H1 (cell line): Measurements from ENCODE around the gene RPL39L. TPM values are rescaled to one million over a fixed set of nuclear protein-coding genes. Genes with fewer than 3 reads are reported as not detected.

Experiments
- CTCF ChIA-PET: fragments of 300-600 bp; sonication (Branson Sonifier 250); formaldehyde crosslinking; loops from one replicate; lab custom pipeline; 2021; ENCODE audit not compliant: partially characterized antibody; lab: Charles Lee
- POLR2A ChIA-PET: fragments of 300-600 bp; sonication (Branson Sonifier 250); formaldehyde crosslinking; loops from one replicate; lab custom pipeline; 2021; ENCODE audit warnings: inconsistent platforms; ENCODE audit not compliant: partially characterized antibody; lab: Charles Lee
- DNase-seq, 2 experiments: peaks; one replicate each; pipeline versions ENCODE4 v3.0.0 to v3.0.0-alpha.2; 2010 to 2022; ENCODE audit warnings: low spot score in 2 of 2, low read depth in 1 of 2, mixed read lengths in 1 of 2
- FAIRE-seq: peaks from 2 replicates; lab custom pipeline; 2011; peaks lifted over from hg19 to GRCh38; lab: Jason Lieb, UNC
- H2AFZ ChIP-seq: 2 replicates; pipeline ENCODE4 v1.8.1; 2012; ENCODE audit warnings: low read length, inconsistent platforms
- H2AK5ac ChIP-seq: 2 replicates; pipeline ENCODE4 v1.6.1; 2013; ENCODE audit warnings: low read depth, low read length
- H2BK120ac ChIP-seq: replicated peaks from 2 replicates; pipeline ENCODE3; 2013; ENCODE audit warnings: low read depth, low read length, inconsistent platforms
- H2BK12ac ChIP-seq: 2 replicates; pipeline ENCODE4 v1.6.1; 2013; ENCODE audit warnings: low read depth, low read length
- H2BK15ac ChIP-seq: 2 replicates; pipeline ENCODE4 v1.6.1; 2013; ENCODE audit warnings: low read length
- H2BK20ac ChIP-seq: 2 replicates; pipeline ENCODE4 v1.6.1; 2013; ENCODE audit warnings: low read length
- H2BK5ac ChIP-seq: 2 replicates; pipeline ENCODE4 v1.6.1; 2013; ENCODE audit warnings: low read depth, low read length
- H3K14ac ChIP-seq: 2 replicates; pipeline ENCODE4 v1.6.1; 2013; ENCODE audit warnings: inconsistent platforms; ENCODE audit not compliant: insufficient read length
- H3K18ac ChIP-seq: 2 replicates; pipeline ENCODE4 v1.6.1; 2013; ENCODE audit warnings: low read length; ENCODE audit errors: extremely low read depth
- H3K23ac ChIP-seq: 2 replicates; pipeline ENCODE4 v1.6.1; 2013; ENCODE audit warnings: inconsistent platforms; ENCODE audit not compliant: insufficient read length
- H3K23me2 ChIP-seq: 2 replicates; pipeline ENCODE4 v1.6.1; 2013; ENCODE audit warnings: low read depth, low read length
- H3K27ac ChIP-seq: 2 replicates; pipeline ENCODE4 v1.6.1; 2011; ENCODE audit warnings: low read depth, low read length, inconsistent platforms
- H3K27me3 ChIP-seq, 4 experiments: replicated peaks in 1 of 4; 1 replicate in 1 of 4; 2 replicates in 3 of 4; pipeline versions ENCODE4 v1.6.1 to v1.8.1; 2011 to 2013; ENCODE audit warnings: low read length in 3 of 4, mild to moderate bottlenecking in 3 of 4, inconsistent platforms in 2 of 4, mixed read lengths in 2 of 4, moderate library complexity in 1 of 4; ENCODE audit not compliant: control insufficient read depth in 3 of 4, insufficient read depth in 3 of 4; ENCODE audit errors: extremely low read depth in 1 of 4
- H3K36me3 ChIP-seq, 4 experiments: 2 replicates each; pipeline versions ENCODE4 v1.6.1 to v1.8.1; 2011 to 2013; ENCODE audit warnings: mild to moderate bottlenecking in 4 of 4, low read length in 3 of 4, moderate library complexity in 2 of 4, control low read depth in 1 of 4, inconsistent platforms in 1 of 4; ENCODE audit not compliant: insufficient read depth in 4 of 4, control insufficient read depth in 2 of 4
- H3K4ac ChIP-seq: replicated peaks from 2 replicates; pipeline ENCODE3; 2013; ENCODE audit warnings: low read length, low read depth, mixed read lengths, inconsistent platforms; ENCODE audit not compliant: insufficient read length
- H3K4me1 ChIP-seq, 4 experiments: replicated peaks in 1 of 4; 1 replicate in 1 of 4; 2 replicates in 3 of 4; pipeline versions ENCODE4 v1.6.1 to v1.8.1; 2011 to 2013; ENCODE audit warnings: low read length in 3 of 4, inconsistent platforms in 2 of 4, mixed read lengths in 1 of 4; ENCODE audit not compliant: insufficient read depth in 4 of 4, control insufficient read depth in 3 of 4
- H3K4me2 ChIP-seq, 2 experiments: 2 replicates each; pipeline versions ENCODE4 v1.6.1 to v1.8.1; 2011 to 2013; ENCODE audit warnings: low read depth in 2 of 2, low read length in 2 of 2, control low read depth in 1 of 2, inconsistent platforms in 1 of 2, mild to moderate bottlenecking in 1 of 2; ENCODE audit not compliant: insufficient read depth in 1 of 2
- H3K4me3 ChIP-seq, 4 experiments: fragments of 200-600, 300-600 bp in 1 of 4; sonication (generic), shearing (Covaris generic), sonication (Bioruptor Twin) in 1 of 4; 2 replicates each; pipeline versions ENCODE4 v1.5.1 to v1.8.1; 2011 to 2016; ENCODE audit warnings: low read length in 4 of 4, low read depth in 3 of 4, control low read depth in 2 of 4, inconsistent platforms in 2 of 4, mild to moderate bottlenecking in 2 of 4, mixed read lengths in 1 of 4, moderate library complexity in 1 of 4; ENCODE audit not compliant: insufficient read depth in 2 of 4; ENCODE audit errors: extremely low read depth in 1 of 4
- H3K56ac ChIP-seq: replicated peaks from 2 replicates; pipeline ENCODE3; 2013; ENCODE audit warnings: low read depth, mild to moderate bottlenecking, mixed read lengths, low read length, inconsistent platforms; ENCODE audit not compliant: insufficient read length
- H3K79me1 ChIP-seq: 2 replicates; pipeline ENCODE4 v1.6.1; 2013; ENCODE audit warnings: low read depth, low read length, control low read depth
- H3K79me2 ChIP-seq, 2 experiments: 2 replicates each; pipeline versions ENCODE4 v1.6.1 to v1.8.1; 2012 to 2013; ENCODE audit warnings: low read length in 2 of 2, mild to moderate bottlenecking in 2 of 2, inconsistent platforms in 1 of 2; ENCODE audit not compliant: insufficient read depth in 2 of 2, control insufficient read depth in 1 of 2
- H3K9ac ChIP-seq, 4 experiments: replicated peaks in 1 of 4; 1 replicate in 1 of 4; 2 replicates in 3 of 4; pipeline versions ENCODE4 v1.6.1 to v1.8.1; 2011 to 2013; ENCODE audit warnings: low read depth in 3 of 4, low read length in 3 of 4, control low read depth in 2 of 4, mild to moderate bottlenecking in 2 of 4, moderate library complexity in 2 of 4, inconsistent platforms in 1 of 4; ENCODE audit errors: extremely low read depth in 1 of 4
- H3K9me3 ChIP-seq, 2 experiments: 2 replicates each; pipeline versions ENCODE4 v1.6.1 to v1.8.1; 2012 to 2013; ENCODE audit warnings: mild to moderate bottlenecking in 2 of 2, moderate library complexity in 2 of 2, control low read depth in 1 of 2, inconsistent platforms in 1 of 2, low read depth in 1 of 2, low read length in 1 of 2, mixed read lengths in 1 of 2; ENCODE audit not compliant: insufficient read depth in 2 of 2
- H4K20me1 ChIP-seq, 2 experiments: replicated peaks in 1 of 2; 2 replicates each; pipeline versions ENCODE3 to v1.8.1; 2011 to 2013; ENCODE audit warnings: inconsistent platforms in 2 of 2, low read length in 2 of 2, mild to moderate bottlenecking in 1 of 2; ENCODE audit not compliant: insufficient read depth in 2 of 2, control insufficient read depth in 1 of 2
- H4K5ac ChIP-seq: 2 replicates; pipeline ENCODE4 v1.6.1; 2013; ENCODE audit warnings: low read length, low read depth, mixed read lengths, inconsistent platforms; ENCODE audit not compliant: insufficient read length
- H4K8ac ChIP-seq: 2 replicates; pipeline ENCODE4 v1.8.0; 2013; ENCODE audit warnings: mild to moderate bottlenecking, moderate library complexity, low read length, inconsistent platforms; ENCODE audit not compliant: insufficient read depth; ENCODE audit errors: extremely low read depth
- H4K91ac ChIP-seq: replicated peaks from 2 replicates; pipeline ENCODE3; 2013; ENCODE audit warnings: low read length, mixed read lengths, inconsistent platforms; ENCODE audit not compliant: insufficient read length
- ASH2L ChIP-seq: fragments of 200-600, 300-600 bp; sonication (generic); IDR thresholded peaks from one replicate; pipeline ENCODE4 v1.7.1; 2017; ENCODE audit warnings: low read length
- ATF2 ChIP-seq: IDR thresholded peaks from 2 replicates; pipeline ENCODE4 v1.6.1; 2012; ENCODE audit warnings: low read length, inconsistent platforms
- BRCA1 ChIP-seq: IDR thresholded peaks from 2 replicates; pipeline ENCODE4 v1.6.1; 2012; ENCODE audit warnings: low read depth, low read length, improper control_type of control experiment
- CEBPB ChIP-seq: IDR thresholded peaks from 2 replicates; pipeline ENCODE4 v1.6.1; 2012; ENCODE audit warnings: low read depth, low read length
- JUN ChIP-seq: IDR thresholded peaks from 2 replicates; pipeline ENCODE4 v1.6.1; 2011; ENCODE audit warnings: low read depth, mild to moderate bottlenecking, improper control_type of control experiment, low read length
- RAD21 ChIP-seq, 2 experiments: IDR thresholded peaks in 1 of 2; conservative IDR thresholded peaks in 1 of 2; 2 replicates each; pipeline ENCODE4 v1.6.1; 2011; ENCODE audit warnings: low read depth in 2 of 2, low read length in 2 of 2, improper control_type of control experiment in 1 of 2, inconsistent platforms in 1 of 2, mild to moderate bottlenecking in 1 of 2, moderate library complexity in 1 of 2
- SIRT6 ChIP-seq: IDR thresholded peaks from one replicate; pipeline ENCODE4 v1.7.1; 2012; ENCODE audit warnings: low read length, inconsistent platforms
- SIX5 ChIP-seq: IDR thresholded peaks from 2 replicates; pipeline ENCODE4 v1.6.1; 2011; ENCODE audit warnings: mild to moderate bottlenecking, low read depth, low read length
- SP2 ChIP-seq: IDR thresholded peaks from 2 replicates; pipeline ENCODE4 v1.6.1; 2012; ENCODE audit warnings: mild to moderate bottlenecking, low read length, inconsistent platforms
- SRF ChIP-seq: IDR thresholded peaks from 2 replicates; pipeline ENCODE4 v1.6.1; 2011; ENCODE audit warnings: mild to moderate bottlenecking, low read depth, low read length, moderate library complexity
- SUZ12 ChIP-seq: fragments of 200-600 bp; sonication (generic); IDR thresholded peaks from 2 replicates; pipeline ENCODE4 v1.6.1; 2012; ENCODE audit warnings: mild to moderate bottlenecking, inconsistent platforms, low read length, moderate library complexity, mixed read lengths
- TBP ChIP-seq: IDR thresholded peaks from 2 replicates; pipeline ENCODE4 v1.6.1; 2011; ENCODE audit warnings: low read depth, low read length, improper control_type of control experiment
- ZNF274 ChIP-seq: IDR thresholded peaks from 2 replicates; pipeline ENCODE4 v1.7.0; 2012; ENCODE audit warnings: low read length, borderline replicate concordance; ENCODE audit errors: extremely low read depth
- WGBS, 2 experiments: shearing (Covaris generic) in 1 of 2; methylation state at CpG; one replicate each; pipeline versions ENCODE4 v1.1.6 to v1.1.7; 2013 to 2015; ENCODE audit warnings: low lambda C conversion rate in 2 of 2, mixed read lengths in 2 of 2, inconsistent platforms in 1 of 2, low coverage in 1 of 2, missing lambda C conversion rate in 1 of 2; ENCODE audit not compliant: insufficient replicate concordance in 2 of 2, insufficient coverage in 1 of 2, insufficient read length in 1 of 2; ENCODE audit errors: extremely low coverage in 1 of 2, missing lambda C conversion rate in 1 of 2; 5-methylcytosine and 5-hydroxymethylcytosine counted together
- polyA plus RNA-seq, 7 experiments: library from polyadenylated mRNA; depleted of rRNA in 3 of 7; stranded (reverse) in 5 of 7; unstranded in 2 of 7; fragments of >200 nt in 5 of 7; fragments of 200-250 nt in 2 of 7; gene quantifications; 1 replicate in 5 of 7; 2 replicates in 1 of 7; 4 replicates in 1 of 7; pipeline versions ENCODE4 v1.2.1 to v1.2.3, GENCODE V29; 2011 to 2013; ENCODE audit warnings: missing spikeins in 2 of 7, mixed read lengths in 2 of 7
- total RNA-seq: library from RNA; stranded (reverse); fragmentation: NEBNext Ultra II Directional; extraction: Animal tissue kit (Norgen Biotek cat#: 25700); gene quantifications from 2 replicates; pipeline ENCODE4 v1.2.1, GENCODE V29; 2021

Gene RPL39L
- total and polyA plus RNA-seq, 2 of the 8 experiments (the other 6 are each of a cell fraction or from before 2014, with no cell fraction given): 51.8 to 67.7 TPM

DNA sequence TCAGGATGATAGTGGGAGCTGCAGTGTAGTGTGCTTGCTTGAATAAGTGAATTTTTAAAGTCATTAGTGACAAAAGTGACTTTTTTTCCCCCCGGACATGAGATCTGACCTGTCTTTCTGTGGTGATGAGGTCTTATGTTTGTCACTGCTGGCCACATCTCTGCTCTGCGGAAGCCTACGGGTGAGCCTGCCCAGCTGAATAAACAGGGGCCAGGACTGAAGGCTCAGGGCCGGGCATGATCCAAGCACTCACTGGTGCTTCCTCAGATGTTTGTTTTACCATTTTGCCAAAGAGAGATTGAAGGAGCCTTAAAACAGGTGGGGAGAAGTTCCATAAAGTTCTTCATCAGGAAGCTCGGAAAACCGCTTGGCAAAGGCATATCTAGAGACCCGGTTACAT lies 35.0 kb downstream of the RPL39L start:
- Histone ChIP-seq H2BK20ac (no peak overlapping the region), H3K4me3 (no peak overlapping the region), H2AFZ (no peak overlapping the region), H2BK5ac (no peak overlapping the region), H3K23ac (no peak overlapping the region), H4K20me1 (no peaks in the 10 kb centered on the region), H3K27me3 (no peaks in the 10 kb centered on the region), H3K27ac (no peak overlapping the region), H4K91ac (no peak overlapping the region), H3K14ac (no peak overlapping the region), H3K56ac (no peak overlapping the region), H3K18ac (no peak overlapping the region), H3K36me3 (no peaks in the 10 kb centered on the region), H2BK15ac (no peak overlapping the region), H3K79me1 (no peaks in the 10 kb centered on the region), H2AK5ac (no peak overlapping the region), H2BK120ac (no peak overlapping the region), H4K5ac (no peak overlapping the region), H3K23me2 (no peaks in the 10 kb centered on the region; the same call in 1 of the 2 replicates), H3K79me2 (no peaks in the 10 kb centered on the region), H3K4me1 (peaks cover 0 to 7% (median 1%) of the 10 kb centered on the region in 4 experiments; a peak in 3 of 7 replicates), H2BK12ac (no peak overlapping the region), H3K4ac (no peak overlapping the region), H3K9ac (no peak overlapping the region), H3K4me2 (no peak overlapping the region), H4K8ac (no peak overlapping the region), H3K9me3 (no peaks in the 10 kb centered on the region)
- FAIRE-seq (no peak), DNase-seq (no peak)
- WGBS, 2 experiments: 95% methylated on average over 7 of the region's 7 CpGs; no CpG with 5 or more reads in 1 of the 2 experiments
- ChIA-PET POLR2A (interaction anchor here (0.6 to 1.2 kb wide), 3 partner anchors 9 to 61 kb away, joined by 3 to 4 read pairs (median 3); no protein-coding TSS in a partner anchor), CTCF (interaction anchor here (0.5 to 1.7 kb wide), 7 partner anchors 9 to 162 kb away, joined by 3 to 12 read pairs (median 3); no protein-coding TSS in a partner anchor)
- TF ChIP-seq BRCA1 (no peak), ATF2 (no peak), ASH2L (no peak), TBP (no peak), SIRT6 (no peak), RAD21 (IDR thresholded peaks at IDR 0.05 in 1 of 2, conservative IDR thresholded peaks at IDR 0.05 in 1 of 2; ENCODE audit: low read depth in 2 of 2, low read length in 2 of 2) (no peak), SP2 (no peak), SUZ12 (no peak), SIX5 (no peak), SRF (no peak), CEBPB (no peak), JUN (no peak), ZNF274 (no peak)
